T-helper 1 cell treated with Interleukin-12 subunit alpha and Interleukin-12 subunit beta and Interleukin-4 antibody, amounts not matched to agents 30 μg/mL and 1 μg/mL, for 36 hours (primary cell): ENCODE results near the gene ADO.

Source experiments
- H3K27ac Mint-ChIP-seq: one replicate; pipeline ENCODE4 v1.8.0; 2021; ENCODE audit warnings: mild to moderate bottlenecking, mixed read lengths
- H3K27me3 Mint-ChIP-seq: one replicate; pipeline ENCODE4 v1.8.0; 2021; ENCODE audit warnings: low read depth, mixed read lengths
- H3K36me3 Mint-ChIP-seq: one replicate; pipeline ENCODE4 v1.8.0; 2021; ENCODE audit warnings: low read depth, mixed read lengths
- H3K4me1 Mint-ChIP-seq: one replicate; pipeline ENCODE4 v1.8.0; 2021; ENCODE audit warnings: low read depth, mixed read lengths
- H3K4me3 Mint-ChIP-seq: one replicate; pipeline ENCODE4 v1.8.0; 2021; ENCODE audit warnings: mild to moderate bottlenecking, moderate library complexity, mixed read lengths
- H3K9me3 Mint-ChIP-seq: one replicate; pipeline ENCODE4 v1.8.0; 2021; ENCODE audit warnings: mixed read lengths

The ADO gene

GRCh38 chr10:62818426-62819011, 14.0 kb downstream of the ADO start:
- Mint-ChIP-seq H3K4me1 (peaks cover 29% of the 10 kb centered on the region), H3K27me3 (peaks cover 63% of the 10 kb centered on the region), H3K4me3 (peak overlapping the region; percentile 76), H3K27ac (peak overlapping the region; percentile 19), H3K36me3 (peaks cover 8% of the 10 kb centered on the region), H3K9me3 (no peaks in the 10 kb centered on the region)

GRCh38 chr10:62819141-62819920, 14.8 kb downstream of the ADO start:
- H3K4me1 Mint-ChIP-seq, result peaks cover 22% of the 10 kb centered on the region

GRCh38 chr10:62820586-62820985, 16.1 kb downstream of the ADO start:
- peaks cover 17% of the 10 kb centered on the region for H3K4me1 Mint-ChIP-seq
- no peaks in the 10 kb centered on the region for H3K9me3 Mint-ChIP-seq
- no peaks in the 10 kb centered on the region for H3K36me3 Mint-ChIP-seq
- H3K4me3 Mint-ChIP-seq, result no peak overlapping the region
- H3K27me3 Mint-ChIP-seq, result peaks cover 54% of the 10 kb centered on the region
- H3K27ac Mint-ChIP-seq, result no peak overlapping the region

More at GRCh38 chr10:62819141-62819920, 14.8 kb downstream of the ADO start:
- peaks cover under 1% of the 10 kb centered on the region for H3K36me3 Mint-ChIP-seq
- H3K27ac Mint-ChIP-seq, result no peak overlapping the region
- peak overlapping the region; percentile 36 for H3K4me3 Mint-ChIP-seq
- H3K9me3 Mint-ChIP-seq, result no peaks in the 10 kb centered on the region
- H3K27me3 Mint-ChIP-seq, result peaks cover 55% of the 10 kb centered on the region

DNA sequence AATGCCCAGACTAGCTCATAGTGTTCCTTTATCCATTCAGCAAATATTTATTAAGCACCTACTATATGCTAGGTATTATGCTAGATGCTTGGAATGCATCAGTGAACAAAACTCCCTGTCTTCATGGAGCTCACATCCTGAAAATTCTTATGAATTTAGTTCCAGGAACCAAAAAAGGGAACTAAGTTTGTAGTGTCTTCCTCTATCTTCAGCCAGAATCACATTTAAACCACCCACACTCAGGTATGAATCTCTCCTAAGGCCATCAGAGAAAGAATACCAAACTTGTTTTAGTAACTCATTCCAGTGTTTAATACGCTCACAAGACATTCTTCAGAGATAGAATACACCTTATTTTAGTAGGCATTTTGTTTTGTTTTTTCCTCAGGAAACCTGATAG, 21.8 kb downstream of the ADO start:
- Mint-ChIP-seq H3K9me3 (no peaks in the 10 kb centered on the region), H3K36me3 (no peaks in the 10 kb centered on the region), H3K4me1 (no peaks in the 10 kb centered on the region), H3K27ac (no peak overlapping the region), H3K4me3 (no peak overlapping the region), H3K27me3 (peaks cover 26% of the 10 kb centered on the region)

- Mint-ChIP-seq H3K4me3 (no peak overlapping the region), H3K36me3 (no peaks in the 10 kb centered on the region)
Observed at GRCh38 chr10:62829622-62830021, 25.1 kb downstream of the ADO start.

GRCh38 chr10:62830679-62831078, 26.2 kb downstream of the ADO start:
- Mint-ChIP-seq H3K4me1 (no peaks in the 10 kb centered on the region), H3K27ac (no peak overlapping the region), H3K36me3 (no peaks in the 10 kb centered on the region)

More at GRCh38 chr10:62829622-62830021, 25.1 kb downstream of the ADO start:
- Mint-ChIP-seq H3K9me3 (no peaks in the 10 kb centered on the region), H3K4me1 (no peaks in the 10 kb centered on the region), H3K27ac (no peak overlapping the region), H3K27me3 (peaks cover 31% of the 10 kb centered on the region)

DNA sequence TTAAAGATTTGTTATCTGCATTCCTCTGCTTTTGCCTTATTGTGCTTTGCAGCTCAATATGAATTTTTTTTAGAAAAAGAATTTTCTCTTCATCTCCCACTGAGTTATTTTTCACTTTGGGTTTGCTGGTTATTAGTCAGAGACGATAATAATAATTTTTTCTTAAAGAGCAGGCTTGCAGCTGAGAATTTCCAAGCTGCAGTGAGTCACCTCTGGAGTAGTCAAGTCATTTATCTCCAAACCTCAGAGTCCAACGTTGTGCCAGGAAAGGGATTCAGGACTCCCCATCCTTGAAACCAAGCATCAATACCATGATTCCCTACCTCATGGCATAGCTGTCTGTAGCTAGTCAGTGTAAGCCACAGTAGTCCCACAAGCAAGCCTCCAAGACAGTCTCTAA, 26.8 kb downstream of the ADO start:
- H3K27ac Mint-ChIP-seq, result no peak overlapping the region
- no peaks in the 10 kb centered on the region for H3K4me1 Mint-ChIP-seq
- H3K27me3 Mint-ChIP-seq, result peaks cover 23% of the 10 kb centered on the region
- no peaks in the 10 kb centered on the region for H3K36me3 Mint-ChIP-seq
- H3K4me3 Mint-ChIP-seq, result no peak overlapping the region
- no peaks in the 10 kb centered on the region for H3K9me3 Mint-ChIP-seq

More at GRCh38 chr10:62830679-62831078, 26.2 kb downstream of the ADO start:
- Mint-ChIP-seq H3K27me3 (peaks cover 26% of the 10 kb centered on the region), H3K9me3 (no peaks in the 10 kb centered on the region), H3K4me3 (no peak overlapping the region)

GRCh38 chr10:62839590-62839989, 35.1 kb downstream of the ADO start:
- Mint-ChIP-seq H3K27ac (no peak overlapping the region), H3K4me3 (no peak overlapping the region), H3K9me3 (no peaks in the 10 kb centered on the region), H3K27me3 (peaks cover 35% of the 10 kb centered on the region), H3K4me1 (peaks cover 3% of the 10 kb centered on the region), H3K36me3 (no peaks in the 10 kb centered on the region)

DNA sequence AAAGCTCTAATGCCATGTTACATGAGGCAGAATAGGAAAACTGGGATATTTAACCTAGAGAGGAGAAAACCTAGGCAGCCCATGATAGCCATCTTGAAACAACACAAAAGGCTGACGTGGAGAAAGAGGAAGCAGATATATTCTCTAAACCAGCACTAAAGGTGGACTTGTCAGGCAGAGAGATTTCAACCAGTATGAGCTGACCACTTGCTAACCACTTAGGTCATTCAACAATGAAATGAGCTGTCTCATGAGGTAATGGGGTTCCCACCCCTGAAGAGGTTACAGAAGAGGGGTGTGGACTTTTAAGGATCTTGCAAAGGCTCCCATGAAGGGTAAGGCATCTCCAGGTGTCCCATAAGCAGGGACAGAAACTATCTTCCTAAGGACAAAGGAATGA, 38.5 kb downstream of the ADO start:
- Mint-ChIP-seq H3K4me1 (peaks cover 5% of the 10 kb centered on the region), H3K27me3 (peaks cover 23% of the 10 kb centered on the region), H3K36me3 (peaks cover 4% of the 10 kb centered on the region), H3K4me3 (no peak overlapping the region), H3K27ac (no peak overlapping the region), H3K9me3 (peaks cover 21% of the 10 kb centered on the region)

- Mint-ChIP-seq H3K4me3 (no peak overlapping the region), H3K27ac (no peak overlapping the region), H3K27me3 (peaks cover 23% of the 10 kb centered on the region), H3K36me3 (peaks cover 4% of the 10 kb centered on the region), H3K4me1 (peaks cover 5% of the 10 kb centered on the region), H3K9me3 (peaks cover 25% of the 10 kb centered on the region)
Observed at GRCh38 chr10:62843600-62843999, 39.1 kb downstream of the ADO start.

GRCh38 chr10:62844280-62845011, 39.9 kb downstream of the ADO start:
- H3K4me3 Mint-ChIP-seq, result no peak overlapping the region
- H3K4me1 Mint-ChIP-seq, result peaks cover 5% of the 10 kb centered on the region
- H3K27me3 Mint-ChIP-seq, result peaks cover 27% of the 10 kb centered on the region
- peaks cover 4% of the 10 kb centered on the region for H3K36me3 Mint-ChIP-seq
- no peak overlapping the region for H3K27ac Mint-ChIP-seq
- peaks cover 32% of the 10 kb centered on the region for H3K9me3 Mint-ChIP-seq

DNA sequence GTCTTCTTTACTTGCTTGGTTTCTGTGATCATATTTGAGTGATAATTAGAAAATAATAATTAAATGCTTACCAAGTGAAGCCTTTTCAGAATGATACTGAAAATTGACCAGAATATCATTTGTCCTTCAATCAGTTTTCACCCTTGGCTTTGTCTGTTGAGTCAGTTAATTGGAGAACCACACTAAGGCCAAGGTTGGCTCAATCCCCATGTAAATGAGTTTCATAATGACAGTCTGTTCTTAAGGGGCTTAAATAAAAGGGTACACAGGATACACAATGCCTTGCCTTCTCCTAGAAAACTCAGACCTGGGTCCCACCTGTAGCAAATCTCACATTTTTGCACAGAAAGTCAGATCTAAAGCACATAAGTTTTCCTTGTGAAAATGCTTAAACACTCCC, 42.9 kb downstream of the ADO start:
- Mint-ChIP-seq H3K27ac (no peak overlapping the region), H3K27me3 (peaks cover 11% of the 10 kb centered on the region), H3K36me3 (peaks cover 4% of the 10 kb centered on the region), H3K9me3 (peaks cover 33% of the 10 kb centered on the region), H3K4me1 (peaks cover 7% of the 10 kb centered on the region), H3K4me3 (no peak overlapping the region)

DNA sequence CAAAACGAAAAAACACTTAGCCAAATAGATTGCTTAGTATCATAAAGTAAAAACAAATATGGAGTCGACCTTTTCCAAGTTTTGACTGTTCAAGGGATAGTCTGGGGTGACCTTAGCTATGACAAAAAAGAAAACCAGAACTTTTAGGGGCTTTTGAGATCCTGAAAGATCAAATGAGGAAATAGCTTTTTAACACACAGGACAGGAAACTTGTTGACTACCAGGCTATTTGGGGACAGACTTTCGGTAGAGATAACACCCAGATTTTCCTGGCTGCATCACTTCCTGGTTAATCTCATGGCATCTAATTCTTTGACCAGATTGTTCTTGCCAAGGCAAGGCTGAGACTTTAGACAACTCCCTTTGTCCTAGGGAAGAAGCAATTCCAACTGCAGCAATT, 46.1 kb downstream of the ADO start:
- Mint-ChIP-seq H3K27ac (no peak overlapping the region), H3K4me3 (no peak overlapping the region), H3K4me1 (peaks cover 29% of the 10 kb centered on the region), H3K27me3 (peaks cover 5% of the 10 kb centered on the region), H3K36me3 (no peaks in the 10 kb centered on the region), H3K9me3 (peaks cover 30% of the 10 kb centered on the region)

- no peaks in the 10 kb centered on the region for H3K36me3 Mint-ChIP-seq
- no peak overlapping the region for H3K4me3 Mint-ChIP-seq
- H3K27me3 Mint-ChIP-seq, result peaks cover 5% of the 10 kb centered on the region
- peaks cover 33% of the 10 kb centered on the region for H3K4me1 Mint-ChIP-seq
- peaks cover 28% of the 10 kb centered on the region for H3K9me3 Mint-ChIP-seq
- no peak overlapping the region for H3K27ac Mint-ChIP-seq
Observed at GRCh38 chr10:62851442-62851841, 46.9 kb downstream of the ADO start.
